GM21390 (cell line): Measurements from ENCODE around the gene GPBAR1.
"Not testable (repeated sequence)": the region's sequence is repeated elsewhere in the genome, so short reads cannot be mapped to it uniquely, and the experiment has no call there.

Source experiments
- ATAC-seq: cut with Tn5 transposase; IDR thresholded peaks from one replicate; pipeline ENCODE4 v1.9.1; 2021; ENCODE audit not compliant: unreplicated experiment

Gene GPBAR1

GRCh38 chr2:218266316-218266979 lies 5.6 kb downstream of the GPBAR1 start:
- ATAC-seq = no peak

- no peak for ATAC-seq
Measured at GRCh38 chr2:218267259-218267658, 6.4 kb downstream of the GPBAR1 start.

GRCh38 chr2:218269900-218270720 lies 9.3 kb downstream of the GPBAR1 start, which contains the start of the genes AAMP and PNKD:
Gene AAMP, minus strand, starts transcription at chr2:218270137. Its CDS starts 51 bp downstream, at chr2:218270086.
Gene PNKD, plus strand, starts transcription at chr2:218270519. Its CDS starts 17 bp downstream, at chr2:218270536.
- peak; percentile 87 for ATAC-seq

GRCh38 chr2:218270721-218271486 lies 10.1 kb downstream of the GPBAR1 start:
- no peak for ATAC-seq

GRCh38 chr2:218271487-218271797 lies 10.6 kb downstream of the GPBAR1 start:
- ATAC-seq = no peak

GRCh38 chr2:218271865-218272530 lies 11.2 kb downstream of the GPBAR1 start:
- ATAC-seq = no peak

GRCh38 chr2:218272531-218273212 lies 11.9 kb downstream of the GPBAR1 start:
- ATAC-seq = no peak

- not testable (repeated sequence) for ATAC-seq
Measured at GRCh38 chr2:218273214-218273907, 12.5 kb downstream of the GPBAR1 start.

- ATAC-seq = no peak
Measured at GRCh38 chr2:218273908-218274249, 13.1 kb downstream of the GPBAR1 start.

GRCh38 chr2:218274586-218274985 lies 13.8 kb downstream of the GPBAR1 start:
- no peak for ATAC-seq

GRCh38 chr2:218275371-218276072 lies 14.7 kb downstream of the GPBAR1 start:
- ATAC-seq = no peak

- ATAC-seq = no peak
Measured at GRCh38 chr2:218276986-218277755, 16.4 kb downstream of the GPBAR1 start.

GRCh38 chr2:218277921-218278320 lies 17.1 kb downstream of the GPBAR1 start:
- ATAC-seq = no peak

GRCh38 chr2:218278531-218279360 lies 17.9 kb downstream of the GPBAR1 start:
- ATAC-seq = no peak

- ATAC-seq = no peak
Measured at GRCh38 chr2:218280260-218280870, 19.6 kb downstream of the GPBAR1 start.

- ATAC-seq = no peak
Measured at GRCh38 chr2:218281449-218281848, 20.6 kb downstream of the GPBAR1 start.
